HT1080 (cell line): ENCODE data around the gene TRPV3. TPM values are rescaled to one million over a fixed set of nuclear protein-coding genes. Genes with fewer than 3 reads are reported as not detected.
"Not testable (repeated sequence)": the region's sequence is repeated elsewhere in the genome, so short reads cannot be mapped to it uniquely, and the experiment has no call there.

Source experiments
- DNase-seq: peaks from one replicate; pipeline ENCODE4 v3.0.0-alpha.2; 2015; ENCODE audit warnings: low read depth
- total RNA-seq: library from RNA; depleted of rRNA; stranded (reverse); fragments of >200 nt; shearing (Covaris generic); gene quantifications from 2 replicates; pipeline ENCODE4 v1.2.3, GENCODE V29; 2014

Gene TRPV3
- total RNA-seq, 1 experiment from 2014 or later, result 0.02 TPM

DNA sequence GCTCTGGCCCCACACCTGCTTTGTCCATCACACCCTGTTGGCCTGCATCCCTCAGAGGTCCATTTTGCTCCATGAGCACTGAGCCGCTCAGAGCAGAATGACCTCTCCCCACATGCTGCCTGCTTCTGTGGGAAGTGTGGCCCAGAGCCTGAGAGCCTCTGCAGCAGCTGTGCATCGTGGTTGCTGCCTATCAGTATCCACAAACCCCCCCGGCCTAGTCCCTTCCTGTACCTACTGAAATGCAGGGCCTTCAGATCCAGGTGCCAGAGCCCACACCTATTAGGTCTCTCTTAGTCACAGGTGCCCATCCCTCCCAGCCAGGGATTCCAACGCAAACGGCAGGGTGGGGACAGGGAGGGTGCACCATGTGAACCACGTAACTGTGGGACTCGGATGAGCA lies 16.6 kb upstream of the TRPV3 start:
- DNase-seq, result no peak

DNA sequence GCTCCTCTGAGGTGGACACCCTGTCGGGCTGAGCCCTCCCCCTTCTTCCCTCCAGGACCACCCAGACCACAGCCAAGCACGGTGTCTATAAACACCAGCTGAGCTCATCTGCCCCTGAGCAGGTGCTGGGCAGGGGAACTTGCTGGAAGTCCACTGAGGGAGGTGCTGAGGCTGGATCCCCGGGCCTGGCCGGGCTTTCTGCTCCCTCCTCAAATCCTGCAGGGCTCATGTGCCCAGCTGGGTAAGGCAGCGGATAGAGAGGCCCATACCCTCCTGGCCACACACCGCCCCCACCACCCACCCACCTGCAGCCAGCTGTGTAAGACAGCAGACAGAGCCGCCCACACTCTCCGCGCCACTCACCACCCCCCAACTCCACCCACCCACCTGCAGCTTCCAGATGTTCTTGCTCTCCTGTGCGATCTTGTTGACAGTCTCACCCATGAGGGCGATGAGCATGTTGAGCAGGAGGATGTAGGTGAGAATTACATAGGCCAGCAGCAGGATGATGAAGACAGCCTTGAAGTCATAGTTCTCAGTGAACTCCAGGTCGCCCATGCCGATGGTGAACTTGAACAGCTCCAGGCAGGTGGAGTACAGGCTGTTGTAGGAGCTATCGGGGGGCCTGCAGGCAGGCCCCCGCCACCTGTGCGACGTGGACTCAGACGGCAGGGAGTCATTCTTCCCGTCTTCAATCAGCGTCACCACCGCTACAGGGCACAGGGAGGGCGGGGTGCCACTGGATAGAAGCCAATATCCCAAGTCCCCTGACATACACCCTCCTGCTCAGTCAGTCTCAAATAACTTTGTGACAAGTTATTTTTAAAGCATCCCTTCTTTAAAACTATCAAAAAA lies 15.9 kb upstream of the TRPV3 start:
- no peak for DNase-seq

GRCh38 chr17:3572231-3572630 lies 14.6 kb upstream of the TRPV3 start:
- no peak for DNase-seq

GRCh38 chr17:3571043-3571900 lies 13.7 kb upstream of the TRPV3 start:
- no peak for DNase-seq

DNA sequence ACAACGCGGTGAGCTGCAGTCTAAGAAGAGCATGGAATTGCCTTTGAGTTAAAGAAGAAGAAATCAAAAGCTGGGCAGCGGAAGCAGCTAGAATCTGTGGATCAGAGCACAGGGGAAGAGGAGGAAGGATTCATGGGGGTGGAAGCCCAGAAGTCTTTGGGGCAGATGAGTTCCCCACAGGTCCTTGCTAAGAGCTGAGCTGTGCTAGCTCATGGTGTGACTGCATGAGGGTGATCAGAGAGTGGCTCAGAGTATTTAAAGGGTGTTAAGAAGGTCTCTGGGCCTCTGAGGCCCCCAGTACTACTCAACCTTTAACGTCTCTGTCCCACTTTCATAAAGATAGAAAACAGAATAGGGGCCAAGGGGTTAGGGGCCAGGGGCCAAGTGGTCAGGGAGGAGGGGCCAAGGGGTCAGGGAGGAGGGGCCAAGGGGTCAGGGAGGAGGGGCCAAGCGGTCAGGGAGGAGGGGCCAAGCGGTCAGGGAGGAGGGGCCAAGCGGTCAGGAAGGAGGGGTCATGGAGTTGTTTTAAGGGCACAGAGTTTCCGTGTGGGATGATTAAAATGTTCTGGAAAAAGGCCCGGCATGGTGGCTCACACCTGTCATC lies 12.0 kb upstream of the TRPV3 start:
- no peak for DNase-seq

GRCh38 chr17:3566551-3566950 lies 8.9 kb upstream of the TRPV3 start:
- no peak for DNase-seq

DNA sequence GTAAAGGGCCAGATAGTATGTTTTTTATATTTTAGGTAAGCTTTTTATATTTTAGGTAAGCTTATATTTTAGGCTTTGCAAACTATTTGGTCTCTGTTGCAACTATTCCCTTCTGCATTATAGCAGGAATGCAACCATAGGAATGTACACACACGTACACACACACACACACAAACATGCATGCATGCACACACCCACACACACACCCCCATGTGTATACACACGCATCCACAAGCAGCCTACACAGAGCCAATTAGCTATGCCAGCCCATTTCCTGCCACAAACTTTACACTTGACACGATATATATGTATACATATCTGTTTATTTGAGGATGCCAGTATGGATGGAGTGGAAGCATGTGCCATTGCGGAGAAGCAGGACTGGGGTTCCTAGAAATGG lies 7.5 kb upstream of the TRPV3 start:
- no peak for DNase-seq

- DNase-seq, result not testable (repeated sequence)
These were observed 6.6 kb upstream of the TRPV3 start for GRCh38 chr17:3564241-3564640.

GRCh38 chr17:3559270-3559645 lies 1.6 kb upstream of the TRPV3 start:
- DNase-seq, result no peak

DNA sequence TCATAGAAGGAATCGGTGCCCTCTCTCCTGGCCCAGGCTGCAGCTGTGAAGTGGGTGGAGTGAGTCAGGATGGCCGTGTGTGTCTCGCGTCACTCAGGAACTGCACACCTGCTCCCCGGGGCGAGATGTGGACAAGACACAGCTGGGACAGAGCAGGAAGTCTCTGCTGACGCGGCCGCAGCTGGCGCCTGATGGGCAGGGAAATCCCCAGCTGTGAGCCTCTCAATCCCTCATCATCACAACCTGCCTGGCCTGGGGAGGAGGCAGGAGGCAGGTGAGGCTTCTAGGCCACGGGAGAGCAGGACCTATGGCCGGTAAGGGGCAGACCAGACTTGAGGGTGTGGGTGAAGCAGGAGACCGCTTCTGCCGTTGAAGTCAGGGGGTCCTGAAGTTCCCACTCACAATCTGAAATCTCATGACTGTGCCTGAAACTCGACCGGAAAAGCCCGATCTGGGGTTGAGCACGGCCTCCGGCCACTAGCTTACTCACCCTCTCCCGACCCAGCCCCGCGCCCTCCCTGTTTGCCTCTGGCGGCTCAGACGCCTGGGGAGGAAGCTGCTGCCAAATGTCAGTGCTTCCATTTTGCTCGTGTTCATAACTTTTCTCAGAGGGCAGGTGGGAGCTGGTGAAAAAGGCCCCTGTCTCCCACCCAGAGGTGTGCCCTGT lies 1.1 kb upstream of the TRPV3 start:
- DNase-seq, result peak; percentile 81

GRCh38 chr17:3556916-3557767 lies 470 bp downstream of the TRPV3 start:
- no peak for DNase-seq

DNA sequence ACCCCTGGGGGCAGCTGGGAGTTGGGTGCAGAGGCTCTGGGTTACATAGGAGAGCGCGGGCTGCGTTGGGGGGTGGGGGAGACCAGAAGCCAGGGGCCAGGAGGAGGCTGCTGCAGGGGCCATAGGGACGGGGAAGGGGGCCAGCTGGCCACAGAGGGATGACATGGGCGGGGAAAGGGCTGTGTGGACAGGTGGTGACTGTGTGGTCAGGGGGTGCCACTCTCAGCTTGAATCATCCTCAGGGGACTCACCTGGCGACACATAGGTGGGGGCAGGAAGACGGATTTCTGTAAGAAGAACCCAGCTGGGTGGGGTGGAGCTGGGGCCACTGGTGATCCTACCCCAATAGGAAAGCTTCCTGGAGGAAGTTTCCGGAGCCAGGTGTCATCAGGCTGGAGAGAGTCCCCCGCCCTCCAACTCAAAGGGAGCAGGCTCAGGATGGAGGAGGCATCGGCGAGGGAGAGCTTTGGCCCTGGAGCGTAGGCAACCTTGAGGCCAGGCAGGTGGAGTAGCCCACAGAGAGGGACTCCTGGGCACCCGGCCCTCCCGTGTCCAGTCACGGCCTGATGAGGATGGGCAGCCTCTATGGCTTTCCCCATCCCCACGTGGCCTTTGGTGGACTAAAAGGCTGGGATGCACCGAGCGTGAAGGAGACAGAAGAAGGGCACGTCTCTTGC lies 1.2 kb downstream of the TRPV3 start:
- DNase-seq, result no peak

DNA sequence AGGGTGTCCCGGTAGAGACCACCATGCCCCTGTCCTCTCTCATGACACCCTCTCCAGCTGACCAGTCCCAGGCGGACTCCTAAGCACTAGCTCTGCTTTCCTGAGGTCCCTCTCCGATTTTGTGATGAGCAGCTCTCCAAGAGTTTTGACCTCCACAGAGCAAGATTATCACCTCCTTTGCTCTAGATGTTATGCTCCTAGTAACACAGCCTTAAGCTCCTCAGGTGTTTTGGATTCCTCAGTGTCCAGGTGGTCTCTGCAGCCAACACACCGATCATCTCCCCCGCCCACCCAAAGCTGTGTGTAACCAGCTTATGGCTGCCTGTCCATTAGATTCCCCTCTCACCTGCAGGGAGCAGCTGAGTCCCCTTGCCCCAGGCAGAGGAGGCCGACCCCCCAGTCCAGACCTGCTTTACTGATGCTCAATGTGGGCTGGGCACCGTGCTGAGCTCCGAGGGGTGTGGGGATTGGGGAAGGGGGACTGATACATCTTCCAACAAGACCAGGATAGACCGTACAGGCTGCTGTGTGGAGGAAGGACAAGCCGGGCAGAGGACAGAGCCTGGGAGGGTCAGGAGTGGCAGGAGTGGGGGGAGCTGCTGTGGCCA lies 2.3 kb downstream of the TRPV3 start:
- DNase-seq, result no peak

DNA sequence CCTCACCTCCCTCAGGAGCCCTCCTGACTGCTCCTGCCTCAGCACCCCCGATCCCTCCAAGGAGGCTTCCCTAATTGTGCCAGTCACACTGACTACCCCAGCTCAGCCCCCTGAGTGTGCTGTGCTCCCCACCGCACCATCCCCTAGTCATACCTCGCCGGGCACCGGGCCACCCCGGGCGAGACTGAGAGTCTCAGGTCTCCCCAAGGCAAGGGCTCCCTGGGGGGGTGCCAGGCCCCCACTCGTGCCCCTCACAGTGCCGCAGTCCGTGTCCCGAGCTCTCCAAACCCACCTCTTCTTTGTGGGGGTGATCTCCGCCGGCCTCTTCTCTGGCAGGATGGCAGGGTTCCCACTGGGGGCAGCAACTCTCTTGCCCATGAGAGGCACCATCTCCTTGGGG lies 3.2 kb downstream of the TRPV3 start:
- no peak for DNase-seq

GRCh38 chr17:3553419-3554401 lies 3.9 kb downstream of the TRPV3 start:
- DNase-seq, result no peak

DNA sequence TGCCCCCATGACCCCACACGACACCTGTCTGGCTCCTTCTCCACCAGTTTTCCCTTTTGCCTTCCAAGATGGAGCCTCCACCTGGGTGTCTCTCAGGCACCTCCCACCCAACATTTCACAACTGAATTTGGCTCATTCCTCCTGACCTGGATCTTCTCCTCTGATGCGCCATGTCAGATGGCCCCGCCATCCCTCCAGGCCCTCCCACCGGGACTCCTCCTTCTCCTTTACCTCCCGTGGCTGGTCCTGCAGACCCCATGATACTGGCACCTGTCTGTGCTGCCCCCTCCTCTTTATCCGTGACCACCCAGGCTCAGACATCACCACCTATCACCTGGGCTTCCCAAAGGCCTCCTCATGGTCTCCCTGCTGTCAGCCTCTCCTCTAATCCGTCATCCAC lies 4.7 kb downstream of the TRPV3 start:
- no peak for DNase-seq

DNA sequence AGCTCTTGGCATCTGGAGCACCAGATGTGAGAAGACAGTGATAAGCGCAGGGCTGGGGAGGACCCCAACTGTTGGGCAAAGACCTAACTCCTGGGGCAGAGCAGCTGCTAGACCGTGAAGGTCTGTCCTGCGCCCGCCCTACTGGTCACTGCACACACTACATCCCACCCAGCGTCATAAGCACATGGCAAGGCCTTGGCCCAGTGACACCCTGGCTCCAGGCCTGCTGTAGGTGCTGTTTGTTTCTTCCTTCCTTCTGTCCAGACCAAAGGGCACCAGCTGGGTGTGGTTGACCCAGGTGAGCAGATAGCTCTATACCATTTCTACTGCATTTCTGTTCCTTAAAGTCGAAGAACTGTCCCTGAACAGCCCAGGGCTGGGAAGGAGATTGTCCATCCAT lies 6.4 kb downstream of the TRPV3 start:
- DNase-seq, result no peak

- no peak for DNase-seq
These were observed 7.9 kb downstream of the TRPV3 start for GRCh38 chr17:3549610-3550162.
